Transverse colon (tissue), 4 donors: ENCODE data around the gene ZNF629. TPM values are rescaled to one million over a fixed set of nuclear protein-coding genes. Genes with fewer than 3 reads are reported as not detected.

Source experiments
- DNase-seq: peaks from one replicate; pipeline ENCODE4 v3.0.0-alpha.2; 2019
- H3K27ac ChIP-seq, 4 donors: fragments of 200-600 bp; sonication (generic); 2 replicates each; pipeline ENCODE4 v1.5.1; 2016 to 2018; ENCODE audit warnings: inconsistent platforms in 4 of 4
- H3K27me3 ChIP-seq: fragments of 200-600 bp; sonication (generic); 2 replicates; pipeline ENCODE4 v1.5.1; 2017; ENCODE audit warnings: inconsistent platforms
- H3K36me3 ChIP-seq, 4 donors: fragments of 200-600 bp; sonication (generic); 2 replicates each; pipeline ENCODE4 v1.5.1; 2017 to 2019; ENCODE audit warnings: inconsistent platforms in 4 of 4
- H3K4me1 ChIP-seq, 4 donors: fragments of 200-600 bp; sonication (generic); 2 replicates each; pipeline ENCODE4 v1.5.1; 2017 to 2020; ENCODE audit warnings: inconsistent platforms in 4 of 4
- H3K4me3 ChIP-seq, 4 donors: fragments of 200-600 bp; sonication (generic); 1 replicate in 1 of 4; 2 replicates in 3 of 4; pipeline versions ENCODE4 v1.5.1 to v1.6.1; 2017 to 2019; ENCODE audit warnings: inconsistent platforms in 4 of 4
- H3K9me3 ChIP-seq, 2 donors: fragments of 200-600 bp; sonication (generic); 2 replicates each; pipeline ENCODE4 v1.5.1; 2017 to 2019; ENCODE audit warnings: inconsistent platforms in 2 of 2
- EP300 ChIP-seq: sonication (generic); formaldehyde crosslinking; IDR thresholded peaks from one replicate; pipeline ENCODE4 v1.6.1; 2017; ENCODE audit warnings: antibody characterized with exemption, low read depth
- POLR2A ChIP-seq: fragments of 450-650 bp; IDR thresholded peaks from one replicate; pipeline ENCODE4 v1.6.1; 2016; ENCODE audit warnings: antibody characterized with exemption, mild to moderate bottlenecking, moderate library complexity
- POLR2AphosphoS5 ChIP-seq, 3 donors: sonication (generic); formaldehyde crosslinking; IDR thresholded peaks; one replicate each; pipeline ENCODE4 v1.6.1; 2016; ENCODE audit warnings: antibody characterized with exemption in 3 of 3
- WGBS, 2 donors: methylation state at CpG; one replicate each; pipeline ENCODE4 v1.1.5; 2018; ENCODE audit warnings: low coverage in 1 of 2; 5-methylcytosine and 5-hydroxymethylcytosine counted together
- in situ Hi-C, 4 donors: fragments of 200-750 bp; cut with MboI; loops; one replicate each; pipeline versions ENCODE4 v1.15.0 to v1.15.1; 2017; ENCODE audit warnings: low sequenced_read_pairs in 3 of 4, low pct_ligation_motif_present in 1 of 4, low pct_unique_long_range_greater_than_20kb in 1 of 4
- intact Hi-C: fragments of 100-400 bp; cut with DNase I; formaldehyde crosslinking; loops from one replicate; pipeline ENCODE4 v1.15.1; 2023; ENCODE audit warnings: low total_unique reads
- total RNA-seq, 4 donors: library from RNA; depleted of rRNA; stranded (reverse); fragments of >200 nt; gene quantifications; one replicate each; pipeline ENCODE4 v1.1.0, GENCODE V29; 2016
- TF ChIP-seq, protein P1 (sequence below), 5 experiments: fragments of 200-600 bp in 3 of 5; fragments of 450-650 bp in 2 of 5; sonication (generic) in 3 of 5; IDR thresholded peaks; 1 replicate in 2 of 5; 2 replicates in 3 of 5; pipeline ENCODE4 v1.5.1; 2016 to 2017; ENCODE audit warnings: antibody characterized with exemption in 5 of 5, inconsistent platforms in 3 of 5, mild to moderate bottlenecking in 2 of 5, moderate library complexity in 1 of 5

Gene ZNF629
- total RNA-seq, 4 donors from 2014 or later = 13.5 to 29.9 (median 16.4) TPM

GRCh38 chr16:30786115-30786935 is 680 bp downstream of the ZNF629 start:
- no peaks in the 10 kb centered on the region for H3K9me3 ChIP-seq
- peak; percentile 46 for DNase-seq
- peak overlapping the region; percentile 85 to 97 (median 90) for H3K27ac ChIP-seq
- H3K4me3 ChIP-seq = peak overlapping the region; percentile 52 to 100 (median 90)
- WGBS, 2 donors = 8 to 44% methylated on average over 5 to 45 of the region's 57 CpGs
- H3K4me1 ChIP-seq = peaks cover 8 to 21% (median 12%) of the 10 kb centered on the region in 4 donors
- in situ Hi-C loops = no loop called here
- peaks cover 0 to 18% (median 0%) of the 10 kb centered on the region in 4 donors for H3K36me3 ChIP-seq
- TF ChIP-seq POLR2A (no peak), POLR2AphosphoS5 (IDR thresholded peaks at IDR 0.05) (peak in 1 of 3 donors; percentile 11)
- TF ChIP-seq, protein P1, sequence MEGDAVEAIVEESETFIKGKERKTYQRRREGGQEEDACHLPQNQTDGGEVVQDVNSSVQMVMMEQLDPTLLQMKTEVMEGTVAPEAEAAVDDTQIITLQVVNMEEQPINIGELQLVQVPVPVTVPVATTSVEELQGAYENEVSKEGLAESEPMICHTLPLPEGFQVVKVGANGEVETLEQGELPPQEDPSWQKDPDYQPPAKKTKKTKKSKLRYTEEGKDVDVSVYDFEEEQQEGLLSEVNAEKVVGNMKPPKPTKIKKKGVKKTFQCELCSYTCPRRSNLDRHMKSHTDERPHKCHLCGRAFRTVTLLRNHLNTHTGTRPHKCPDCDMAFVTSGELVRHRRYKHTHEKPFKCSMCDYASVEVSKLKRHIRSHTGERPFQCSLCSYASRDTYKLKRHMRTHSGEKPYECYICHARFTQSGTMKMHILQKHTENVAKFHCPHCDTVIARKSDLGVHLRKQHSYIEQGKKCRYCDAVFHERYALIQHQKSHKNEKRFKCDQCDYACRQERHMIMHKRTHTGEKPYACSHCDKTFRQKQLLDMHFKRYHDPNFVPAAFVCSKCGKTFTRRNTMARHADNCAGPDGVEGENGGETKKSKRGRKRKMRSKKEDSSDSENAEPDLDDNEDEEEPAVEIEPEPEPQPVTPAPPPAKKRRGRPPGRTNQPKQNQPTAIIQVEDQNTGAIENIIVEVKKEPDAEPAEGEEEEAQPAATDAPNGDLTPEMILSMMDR (IDR thresholded peaks at IDR 0.05) = no peak
- intact Hi-C loops = no loop called here
- no peaks in the 10 kb centered on the region for H3K27me3 ChIP-seq

DNA sequence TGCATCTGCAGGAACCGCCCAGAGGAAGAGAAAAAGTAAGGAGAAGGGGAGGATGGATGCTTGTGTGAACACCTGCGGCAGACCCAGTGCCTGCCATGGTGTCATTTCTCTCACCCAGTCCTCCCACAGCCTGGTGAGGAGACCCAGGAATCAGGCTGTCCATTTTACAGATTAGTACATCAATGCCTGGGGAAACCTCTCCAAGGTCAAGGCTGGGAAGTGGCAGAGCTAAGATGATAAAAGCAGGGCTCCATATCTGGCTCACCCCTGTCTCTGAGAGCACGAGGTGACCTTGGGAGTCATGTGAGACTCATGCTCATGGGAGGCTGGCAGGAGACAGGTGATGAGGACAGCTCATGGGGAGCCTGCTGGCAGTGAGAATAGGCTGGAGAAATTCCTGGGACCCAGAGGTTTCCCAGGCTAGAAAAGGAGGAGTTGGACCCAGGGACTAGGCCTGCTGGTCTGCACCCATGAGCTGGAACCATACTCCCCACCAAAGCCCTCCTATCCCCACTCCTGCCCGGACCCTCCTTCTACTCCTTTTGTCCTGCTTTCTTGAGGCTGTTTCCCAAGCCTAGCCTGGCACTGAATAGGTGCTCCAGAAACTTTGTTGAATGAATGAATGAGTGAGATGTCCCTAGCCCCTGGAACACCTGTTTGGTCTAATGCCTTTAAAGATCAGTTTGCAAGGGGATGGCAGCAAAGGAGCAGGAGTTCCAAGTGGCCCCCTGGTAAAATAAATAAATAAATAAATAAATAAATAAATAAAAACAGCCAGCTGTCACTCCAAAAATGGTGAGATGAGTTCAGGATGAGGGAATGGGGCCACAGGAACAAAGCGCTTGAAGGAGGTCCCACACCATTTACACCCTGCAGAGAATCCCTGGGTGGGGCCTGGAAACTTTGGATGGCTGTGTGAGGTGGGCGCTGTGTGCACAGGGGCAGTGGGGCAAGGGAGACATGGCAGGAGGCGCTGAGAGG is 1.6 kb downstream of the ZNF629 start:
- Histone ChIP-seq H3K4me1 (peaks cover 8 to 21% (median 12%) of the 10 kb centered on the region in 4 donors), H3K36me3 (peaks cover 0 to 18% (median 0%) of the 10 kb centered on the region in 4 donors), H3K27me3 (no peaks in the 10 kb centered on the region), H3K9me3 (no peaks in the 10 kb centered on the region), H3K27ac (peak overlapping the region in 3 of 4 donors; percentile 85 to 97 (median 95)), H3K4me3 (peak overlapping the region in 1 of 4 donors; percentile 90)
- TF ChIP-seq, protein P1 (IDR thresholded peaks at IDR 0.05) = no peak
- TF ChIP-seq POLR2AphosphoS5 (IDR thresholded peaks at IDR 0.05) = no peak
- no peak for TF ChIP-seq EP300
- in situ Hi-C loops = no loop called here
- no peak for DNase-seq
- intact Hi-C loops = no loop called here
- 72 to 73% methylated on average over 2 to 7 of the region's 7 CpGs for WGBS, 2 donors

- no peak overlapping the region for H3K27ac ChIP-seq
- in situ Hi-C loops = no loop called here
- H3K27me3 ChIP-seq = no peaks in the 10 kb centered on the region
- WGBS, 2 donors = 84% methylated on average over 18 of the region's 18 CpGs; no CpG with 5 or more reads in 1 of the 2 donors
- no peak for DNase-seq
- TF ChIP-seq, protein P1 (IDR thresholded peaks at IDR 0.05) = no peak
- no peak for TF ChIP-seq EP300
- no peak for TF ChIP-seq POLR2A
- no peak for TF ChIP-seq POLR2AphosphoS5 (IDR thresholded peaks at IDR 0.05)
- H3K9me3 ChIP-seq = no peaks in the 10 kb centered on the region
- H3K4me1 ChIP-seq = peaks cover 8 to 21% (median 12%) of the 10 kb centered on the region in 4 donors
- no peak overlapping the region for H3K4me3 ChIP-seq
- intact Hi-C loops = no loop called here
- H3K36me3 ChIP-seq = peaks cover 0 to 18% (median 0%) of the 10 kb centered on the region in 4 donors
These were observed 2.8 kb downstream of the ZNF629 start for GRCh38 chr16:30784215-30784614.
